Adrenal gland (tissue), 5 donors: ENCODE results near the gene THADA.

ENCODE experiments used
- CTCF ChIP-seq, 6 experiments: fragments of 450-650 bp in 4 of 6; fragments of 200-600 bp in 2 of 6; sonication (generic) in 1 of 6; IDR thresholded peaks; 1 replicate in 5 of 6; 2 replicates in 1 of 6; pipeline versions ENCODE4 v1.5.1 to v1.8.0; 2016 to 2021; ENCODE audit warnings: antibody characterized with exemption in 6 of 6, mild to moderate bottlenecking in 2 of 6, moderate library complexity in 1 of 6
- POLR2A ChIP-seq, 2 donors: fragments of 450-650 bp; IDR thresholded peaks; one replicate each; pipeline ENCODE4 v1.6.1; 2017; ENCODE audit warnings: antibody characterized with exemption in 2 of 2, mild to moderate bottlenecking in 2 of 2, moderate library complexity in 1 of 2
- donor health status: DM: no; HTN: no; CAD: no.

- TF ChIP-seq CTCF (IDR thresholded peaks at IDR 0.05), result no peak
- TF ChIP-seq POLR2A (IDR thresholded peaks at IDR 0.05), result no peak
These were observed 295.6 kb downstream of the THADA start for GRCh38 chr2:43300222-43300621.
